ENCODE data around the gene CRB2.

CRB2 gene

DNA sequence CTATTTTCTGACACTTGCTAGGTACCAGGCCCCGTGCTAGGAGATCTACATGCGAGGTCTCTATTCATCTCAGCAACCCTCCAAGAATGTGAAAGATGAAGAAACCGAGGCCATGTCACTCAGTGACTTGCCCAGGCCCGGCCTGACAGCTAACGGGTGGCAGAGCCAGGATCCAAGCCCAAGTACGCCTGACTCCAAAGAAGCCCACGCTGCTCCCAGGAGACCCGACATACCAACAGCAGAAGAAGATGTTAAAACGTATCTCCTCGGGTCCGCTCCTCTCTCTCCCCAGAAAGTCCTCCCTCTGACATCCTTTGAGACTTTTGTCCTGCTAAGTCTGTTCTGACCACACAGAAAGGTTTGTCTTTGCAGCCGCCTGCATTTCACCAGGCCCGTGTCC is 65.2 kb downstream of the CRB2 start:
- TF ChIP-seq, protein P1, sequence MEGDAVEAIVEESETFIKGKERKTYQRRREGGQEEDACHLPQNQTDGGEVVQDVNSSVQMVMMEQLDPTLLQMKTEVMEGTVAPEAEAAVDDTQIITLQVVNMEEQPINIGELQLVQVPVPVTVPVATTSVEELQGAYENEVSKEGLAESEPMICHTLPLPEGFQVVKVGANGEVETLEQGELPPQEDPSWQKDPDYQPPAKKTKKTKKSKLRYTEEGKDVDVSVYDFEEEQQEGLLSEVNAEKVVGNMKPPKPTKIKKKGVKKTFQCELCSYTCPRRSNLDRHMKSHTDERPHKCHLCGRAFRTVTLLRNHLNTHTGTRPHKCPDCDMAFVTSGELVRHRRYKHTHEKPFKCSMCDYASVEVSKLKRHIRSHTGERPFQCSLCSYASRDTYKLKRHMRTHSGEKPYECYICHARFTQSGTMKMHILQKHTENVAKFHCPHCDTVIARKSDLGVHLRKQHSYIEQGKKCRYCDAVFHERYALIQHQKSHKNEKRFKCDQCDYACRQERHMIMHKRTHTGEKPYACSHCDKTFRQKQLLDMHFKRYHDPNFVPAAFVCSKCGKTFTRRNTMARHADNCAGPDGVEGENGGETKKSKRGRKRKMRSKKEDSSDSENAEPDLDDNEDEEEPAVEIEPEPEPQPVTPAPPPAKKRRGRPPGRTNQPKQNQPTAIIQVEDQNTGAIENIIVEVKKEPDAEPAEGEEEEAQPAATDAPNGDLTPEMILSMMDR (conservative IDR thresholded peaks at IDR 0.05; ENCODE audit: control insufficient read depth, insufficient read depth, low read depth, low read length), result no peak
- no peak overlapping the region for H3K4me3 ChIP-seq (ENCODE audit: control insufficient read depth, low read depth, low read length)
- no peak for DNase-seq (ENCODE audit: low read depth)

DNA sequence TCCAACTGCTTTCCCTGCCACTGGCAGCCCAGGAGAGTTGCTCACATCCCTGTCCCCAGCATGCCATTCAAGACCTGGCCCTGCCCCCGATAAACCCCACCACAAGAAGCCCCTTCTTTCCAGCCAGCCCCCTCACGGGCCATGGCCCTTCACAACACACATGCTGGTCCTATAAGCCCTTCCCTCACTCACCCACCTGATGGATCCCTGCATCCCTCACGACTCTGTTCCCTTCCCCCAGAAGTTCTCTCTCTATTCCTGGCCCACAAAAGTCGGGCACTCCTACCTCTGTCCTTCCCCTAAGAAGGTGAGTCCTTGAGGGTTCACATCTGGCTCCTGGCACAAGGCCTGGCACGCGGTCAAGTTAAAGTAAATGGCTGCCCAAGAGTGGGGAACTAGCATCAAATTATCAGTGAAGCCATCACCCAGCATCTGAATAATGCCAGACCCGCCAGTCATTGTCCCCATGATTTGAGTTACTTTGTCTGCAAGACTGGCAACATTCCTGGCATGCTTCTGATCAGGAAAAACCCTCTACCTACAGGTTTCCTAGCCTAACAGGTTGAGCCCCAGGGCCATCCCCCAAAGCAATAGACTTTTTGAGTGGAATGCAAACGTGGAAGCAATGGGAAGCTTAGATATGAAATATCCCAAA is 65.9 kb downstream of the CRB2 start:
- no peak overlapping the region for H3K4me3 ChIP-seq (ENCODE audit: control insufficient read depth, low read depth, low read length)
- TF ChIP-seq, protein P1 (conservative IDR thresholded peaks at IDR 0.05; ENCODE audit: control insufficient read depth, insufficient read depth, low read depth, low read length), result no peak
- DNase-seq (ENCODE audit: low read depth), result no peak

DNA sequence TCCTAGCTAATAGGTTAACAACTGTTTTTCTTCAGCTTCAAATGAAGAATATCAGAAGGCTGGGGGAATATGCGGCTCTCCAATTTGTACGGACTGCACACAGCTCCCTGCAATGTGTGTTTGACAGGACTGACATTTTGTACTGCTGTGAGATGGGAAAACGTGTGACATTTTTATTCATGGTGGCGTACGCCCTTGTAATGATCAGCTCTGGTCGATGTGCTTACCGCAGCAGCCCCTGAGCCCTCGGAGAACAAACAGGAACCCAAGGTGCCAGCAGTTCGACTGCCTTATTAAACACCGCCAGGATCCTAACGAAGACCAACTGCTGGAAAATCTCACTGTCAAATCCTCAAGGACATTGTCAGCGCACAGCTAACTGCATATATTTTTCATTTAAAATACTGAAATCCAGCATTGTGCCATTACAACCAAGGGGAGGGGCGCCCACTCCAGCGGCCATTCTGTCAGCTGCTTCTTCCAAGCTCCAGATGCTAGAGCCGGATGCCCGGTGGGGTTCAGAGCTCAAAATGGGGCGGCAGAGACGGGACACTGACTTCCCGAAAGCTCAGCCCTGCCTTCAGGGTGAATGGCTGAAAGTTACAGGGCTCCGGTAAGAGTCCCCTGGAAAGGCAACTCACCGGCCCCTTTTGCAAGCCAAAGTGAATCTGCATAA is 66.8 kb downstream of the CRB2 start:
- H3K4me3 ChIP-seq (ENCODE audit: control insufficient read depth, low read depth, low read length), result no peak overlapping the region
- TF ChIP-seq, protein P1 (conservative IDR thresholded peaks at IDR 0.05; ENCODE audit: control insufficient read depth, insufficient read depth, low read depth, low read length), result no peak
- no peak for DNase-seq (ENCODE audit: low read depth)

DNA sequence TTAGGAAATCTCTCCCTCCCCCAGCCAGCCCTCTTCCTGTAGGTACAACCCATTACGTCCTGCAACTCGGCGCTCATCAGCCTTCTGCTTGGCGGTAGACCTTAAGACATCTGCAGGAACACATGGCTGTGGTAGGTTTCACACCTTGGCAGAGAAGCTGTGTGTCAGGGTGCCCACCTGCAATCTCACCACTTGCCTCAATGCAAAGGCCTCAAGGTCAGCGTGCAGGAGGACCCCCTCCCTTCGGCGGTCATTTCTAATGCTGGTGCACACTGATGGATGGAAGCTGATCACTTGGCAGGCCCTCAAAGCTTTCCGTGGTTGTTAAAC is 67.3 kb downstream of the CRB2 start:
- no peak overlapping the region for H3K4me3 ChIP-seq (ENCODE audit: control insufficient read depth, low read depth, low read length)
- TF ChIP-seq, protein P1 (conservative IDR thresholded peaks at IDR 0.05; ENCODE audit: control insufficient read depth, insufficient read depth, low read depth, low read length), result no peak
- DNase-seq (ENCODE audit: low read depth), result no peak

DNA sequence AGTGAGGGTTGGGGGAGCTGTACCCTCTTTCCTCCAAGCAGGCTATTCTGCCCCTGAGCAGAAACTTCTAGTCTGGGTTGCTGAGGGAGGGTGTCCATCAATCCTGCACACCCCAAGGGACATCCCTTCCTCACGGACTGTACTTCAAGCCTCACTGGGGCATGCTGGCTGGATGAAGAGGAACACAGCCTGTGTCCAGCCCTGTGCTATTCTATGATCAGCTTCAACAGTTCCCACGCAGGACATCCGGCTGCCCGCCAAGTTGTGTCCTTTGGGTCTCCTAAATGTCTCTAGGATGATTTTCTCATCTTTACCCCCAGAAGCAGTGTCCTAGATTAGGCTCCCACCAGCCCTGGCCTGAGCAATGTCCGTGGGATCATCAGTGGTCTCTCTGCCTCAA is 68.1 kb downstream of the CRB2 start:
- DNase-seq (ENCODE audit: low read depth), result no peak
- TF ChIP-seq, protein P1 (conservative IDR thresholded peaks at IDR 0.05; ENCODE audit: control insufficient read depth, insufficient read depth, low read depth, low read length), result no peak
- no peak overlapping the region for H3K4me3 ChIP-seq (ENCODE audit: control insufficient read depth, low read depth, low read length)

DNA sequence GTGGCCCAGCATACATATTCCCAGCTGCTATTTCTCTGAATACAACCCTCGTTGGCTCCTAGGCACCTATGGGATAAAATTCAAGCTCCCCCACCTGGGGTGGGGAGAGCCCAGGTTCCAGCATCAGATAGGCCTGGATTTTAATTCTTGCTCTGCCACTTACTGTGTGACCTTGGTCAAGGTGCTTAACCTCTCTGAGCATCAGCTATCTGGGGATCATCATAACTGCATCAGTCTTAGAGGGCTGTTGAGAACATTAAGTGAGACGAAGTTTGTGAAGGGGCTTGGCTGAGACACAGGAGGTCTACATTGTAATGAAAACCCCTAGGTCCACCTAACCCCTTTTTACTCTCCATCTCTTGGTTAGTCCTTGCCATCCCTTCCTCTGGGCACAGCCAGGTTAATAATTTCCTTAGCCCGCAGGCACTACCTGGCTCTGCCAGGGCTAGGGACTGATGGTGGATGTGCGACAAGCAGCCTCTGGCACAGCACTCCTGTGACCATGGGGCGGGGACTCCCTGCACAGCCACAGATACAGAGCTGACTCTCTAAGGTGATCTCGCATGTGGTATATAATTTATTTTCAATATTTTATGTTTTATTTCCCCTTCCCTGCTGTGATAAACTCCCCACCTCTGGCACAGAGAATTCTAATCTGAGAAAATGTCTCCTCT is 68.7 kb downstream of the CRB2 start:
- no peak overlapping the region for H3K4me3 ChIP-seq (ENCODE audit: control insufficient read depth, low read depth, low read length)
- TF ChIP-seq, protein P1 (conservative IDR thresholded peaks at IDR 0.05; ENCODE audit: control insufficient read depth, insufficient read depth, low read depth, low read length), result no peak
- DNase-seq (ENCODE audit: low read depth), result no peak

Data from fibroblast of mammary gland (primary cell).